HCT116 (cell line): ENCODE results near the gene RBP5. TPM values are rescaled to one million over a fixed set of nuclear protein-coding genes. Genes with fewer than 3 reads are reported as not detected.

ENCODE experiments used
- ATAC-seq: fragments of 200-7000 bp; cut with Tn5 transposase; 2 replicates; pipeline ENCODE4 v1.9.1; 2020; ENCODE audit warnings: mild to moderate bottlenecking, moderate library complexity
- BruUV-seq: library from RNA; stranded (reverse); fragments of 400-500 nt; replicated peaks from 2 replicates; lab custom pipeline; 2021; lab: Mats Ljungman, UMichigan
- CTCF ChIA-PET: fragments of 300-600 bp; sonication (Branson Sonifier 250); formaldehyde crosslinking; loops from one replicate; lab custom pipeline; 2021; ENCODE audit warnings: antibody characterized with exemption; lab: Charles Lee
- POLR2A ChIA-PET: fragments of 300-600, 350-600 bp; sonication (Branson Sonifier 250); formaldehyde crosslinking; loops from one replicate; lab custom pipeline; 2021; ENCODE audit warnings: antibody characterized with exemption; lab: Charles Lee
- RAD21 ChIA-PET, 2 experiments: fragments of 300-600 bp; sonication (Branson Sonifier 250); formaldehyde crosslinking; loops; one replicate each; lab custom pipeline; 2023; ENCODE audit warnings: low total read pairs in 2 of 2; ENCODE audit not compliant: uncharacterized antibody in 2 of 2, unreplicated experiment in 2 of 2, low non-redundant PET in 1 of 2; lab: Charles Lee
- DNase-seq: peaks from one replicate; pipeline ENCODE4 v3.0.0-alpha.2; 2010; ENCODE audit warnings: low read depth, low spot score
- H2AFZ ChIP-seq: fragments of 200-600 bp; shearing (Covaris generic), sonication (generic); 2 replicates; pipeline ENCODE4 v1.6.1; 2017; ENCODE audit warnings: low read depth, mixed run types, mixed read lengths, antibody characterized with exemption, low read length; ENCODE audit not compliant: poor library complexity, severe bottlenecking
- H3K27ac ChIP-seq: 2 replicates; pipeline ENCODE4 v1.5.1; 2012; ENCODE audit warnings: low read depth, low read length
- H3K27me3 ChIP-seq: fragments of 200-600 bp; sonication (generic); 2 replicates; pipeline ENCODE4 v1.6.1; 2016; ENCODE audit warnings: mixed run types, low read length, mixed read lengths; ENCODE audit not compliant: insufficient read depth
- H3K36me3 ChIP-seq, 2 experiments: fragments of 200-500 bp in 1 of 2; fragments of 200-600 bp in 1 of 2; sonication (Bioruptor generic) in 1 of 2; sonication (generic) in 1 of 2; 2 replicates each; pipeline versions ENCODE4 v1.5.1 to v1.6.1; 2014 to 2016; ENCODE audit warnings: low read length in 2 of 2, inconsistent platforms in 1 of 2, mixed read lengths in 1 of 2, mixed run types in 1 of 2; ENCODE audit not compliant: insufficient read depth in 2 of 2, control insufficient read depth in 1 of 2
- H3K4me1 ChIP-seq, 2 experiments: fragments of 200-600 bp in 1 of 2; sonication (generic) in 1 of 2; 2 replicates each; pipeline versions ENCODE4 v1.5.1 to v1.6.1; 2012 to 2017; ENCODE audit warnings: low read length in 2 of 2, inconsistent platforms in 1 of 2, mild to moderate bottlenecking in 1 of 2, mixed read lengths in 1 of 2, mixed run types in 1 of 2, moderate library complexity in 1 of 2; ENCODE audit not compliant: insufficient read depth in 2 of 2, control insufficient read depth in 1 of 2
- H3K4me2 ChIP-seq: fragments of 200-600 bp; sonication (generic); 2 replicates; pipeline ENCODE4 v1.6.1; 2017; ENCODE audit warnings: mixed run types, low read length, mixed read lengths
- H3K4me3 ChIP-seq, 2 experiments: fragments of 200-600 bp in 1 of 2; sonication (generic) in 1 of 2; replicated peaks in 1 of 2; 2 replicates each; pipeline ENCODE4 v1.5.1; 2011 to 2016; ENCODE audit warnings: low read length in 2 of 2, control low read depth in 1 of 2, low read depth in 1 of 2, mild to moderate bottlenecking in 1 of 2, mixed read lengths in 1 of 2, mixed run types in 1 of 2
- H3K79me2 ChIP-seq: fragments of 200-600 bp; sonication (generic); 2 replicates; pipeline ENCODE4 v1.6.1; 2017; ENCODE audit warnings: mild to moderate bottlenecking, mixed run types, low read length, moderate library complexity, mixed read lengths; ENCODE audit not compliant: insufficient read depth
- H3K9ac ChIP-seq: fragments of 200-600 bp; sonication (generic); 2 replicates; pipeline ENCODE4 v1.6.1; 2016; ENCODE audit warnings: low read length, mixed read lengths
- H3K9me2 ChIP-seq: fragments of 200-600 bp; sonication (generic), shearing (Covaris generic); 2 replicates; pipeline ENCODE4 v1.6.1; 2017; ENCODE audit warnings: mixed run types, mild to moderate bottlenecking, moderate library complexity; ENCODE audit not compliant: insufficient read depth
- H3K9me3 ChIP-seq, 2 experiments: fragments of 200-500 bp in 1 of 2; fragments of 200-600 bp in 1 of 2; sonication (Bioruptor generic) in 1 of 2; sonication (generic) in 1 of 2; 2 replicates each; pipeline ENCODE4 v1.6.1; 2014 to 2017; ENCODE audit warnings: low read length in 2 of 2, mixed read lengths in 2 of 2, inconsistent platforms in 1 of 2, low read depth in 1 of 2, mild to moderate bottlenecking in 1 of 2, mixed run types in 1 of 2, moderate library complexity in 1 of 2; ENCODE audit not compliant: control insufficient read depth in 1 of 2, insufficient read depth in 1 of 2
- H4K20me1 ChIP-seq: fragments of 200-600 bp; sonication (generic), shearing (Covaris generic); 2 replicates; pipeline ENCODE4 v1.6.1; 2017; ENCODE audit warnings: mixed run types, mild to moderate bottlenecking, moderate library complexity; ENCODE audit not compliant: insufficient read depth
- CEBPB ChIP-seq: IDR thresholded peaks from 2 replicates; pipeline ENCODE4 v1.6.1; 2012; ENCODE audit warnings: low read depth
- ELF1 ChIP-seq: IDR thresholded peaks from 2 replicates; pipeline ENCODE4 v1.6.1; 2012; ENCODE audit warnings: low read depth, borderline replicate concordance
- EZH2phosphoT487 ChIP-seq: fragments of 200-600 bp; IDR thresholded peaks from 2 replicates; pipeline ENCODE4 v1.6.1; 2018; ENCODE audit warnings: antibody characterized with exemption, borderline replicate concordance
- JUND ChIP-seq: IDR thresholded peaks from 2 replicates; pipeline ENCODE4 v1.6.1; 2012
- POLR2A ChIP-seq: IDR thresholded peaks from 2 replicates; pipeline ENCODE4 v1.7.0; 2011; ENCODE audit warnings: borderline replicate concordance; ENCODE audit not compliant: insufficient read depth, insufficient read length; ENCODE audit errors: extremely low read depth
- RAD21 ChIP-seq: IDR thresholded peaks from 2 replicates; pipeline ENCODE4 v1.6.1; 2012; ENCODE audit warnings: low read depth, mild to moderate bottlenecking
- REST ChIP-seq: IDR thresholded peaks from 2 replicates; pipeline ENCODE4 v1.6.1; 2012; ENCODE audit warnings: low read depth
- ZNF274 ChIP-seq: fragments of 200-500 bp; sonication (Bioruptor generic); IDR thresholded peaks from 2 replicates; pipeline ENCODE4 v1.6.1; 2014; ENCODE audit warnings: mild to moderate bottlenecking, low read depth, low read length, inconsistent platforms
- intact Hi-C: fragments of 100-400 bp; cut with micrococcal nuclease; formaldehyde crosslinking; loops from 2 replicates; pipeline ENCODE4 v1.10.0; 2022
- total RNA-seq: library from RNA; stranded (reverse); gene quantifications from one replicate; pipeline ENCODE4 v1.2.1, GENCODE V29; 2021; ENCODE audit not compliant: unreplicated experiment

RBP5 gene
- total RNA-seq, 1 experiment from 2014 or later, result 0.22 TPM

DNA sequence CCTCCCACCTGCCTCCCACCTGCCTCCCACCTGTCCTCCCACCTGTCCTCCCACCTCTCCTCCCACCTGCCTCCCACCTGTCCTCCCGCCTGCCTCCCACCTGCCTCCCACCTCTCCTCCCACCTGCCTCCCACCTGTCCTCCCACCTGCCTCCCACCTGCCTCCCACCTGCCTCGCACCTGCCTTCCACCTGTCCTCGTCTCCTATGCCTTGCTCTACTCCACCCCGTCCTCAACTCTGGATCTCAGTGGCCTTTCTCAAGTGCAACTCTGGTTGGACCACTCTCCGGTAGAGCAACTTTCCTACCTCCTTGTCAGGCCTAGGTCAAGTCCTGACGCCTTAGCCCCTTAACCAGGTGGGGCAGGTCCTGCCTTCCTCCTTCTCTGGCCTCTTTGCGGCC, 31.5 kb upstream of the RBP5 start:
- ChIA-PET POLR2A (no interaction called here), RAD21 (no interaction called here), CTCF (no interaction called here)
- Histone ChIP-seq H2AFZ (no peak overlapping the region), H3K27ac (no peak overlapping the region), H3K9me3 (no peaks in the 10 kb centered on the region), H3K9me2 (no peaks in the 10 kb centered on the region), H4K20me1 (no peaks in the 10 kb centered on the region), H3K4me3 (no peak overlapping the region), H3K27me3 (no peaks in the 10 kb centered on the region), H3K4me2 (no peak overlapping the region), H3K79me2 (no peaks in the 10 kb centered on the region), H3K9ac (no peak overlapping the region), H3K4me1 (peaks cover 8 to 15% of the 10 kb centered on the region in 2 experiments), H3K36me3 (no peaks in the 10 kb centered on the region)
- DNase-seq (no peak), ATAC-seq (no peak)
- TF ChIP-seq JUND, result no peak
- TF ChIP-seq ELF1, result no peak
- no peak for TF ChIP-seq POLR2A
- TF ChIP-seq ZNF274, result no peak
- no peak for TF ChIP-seq EZH2phosphoT487
- no peak for TF ChIP-seq RAD21
- no peak for TF ChIP-seq CEBPB
- intact Hi-C loops, result no loop called here
- no TSS peak for BruUV-seq

DNA sequence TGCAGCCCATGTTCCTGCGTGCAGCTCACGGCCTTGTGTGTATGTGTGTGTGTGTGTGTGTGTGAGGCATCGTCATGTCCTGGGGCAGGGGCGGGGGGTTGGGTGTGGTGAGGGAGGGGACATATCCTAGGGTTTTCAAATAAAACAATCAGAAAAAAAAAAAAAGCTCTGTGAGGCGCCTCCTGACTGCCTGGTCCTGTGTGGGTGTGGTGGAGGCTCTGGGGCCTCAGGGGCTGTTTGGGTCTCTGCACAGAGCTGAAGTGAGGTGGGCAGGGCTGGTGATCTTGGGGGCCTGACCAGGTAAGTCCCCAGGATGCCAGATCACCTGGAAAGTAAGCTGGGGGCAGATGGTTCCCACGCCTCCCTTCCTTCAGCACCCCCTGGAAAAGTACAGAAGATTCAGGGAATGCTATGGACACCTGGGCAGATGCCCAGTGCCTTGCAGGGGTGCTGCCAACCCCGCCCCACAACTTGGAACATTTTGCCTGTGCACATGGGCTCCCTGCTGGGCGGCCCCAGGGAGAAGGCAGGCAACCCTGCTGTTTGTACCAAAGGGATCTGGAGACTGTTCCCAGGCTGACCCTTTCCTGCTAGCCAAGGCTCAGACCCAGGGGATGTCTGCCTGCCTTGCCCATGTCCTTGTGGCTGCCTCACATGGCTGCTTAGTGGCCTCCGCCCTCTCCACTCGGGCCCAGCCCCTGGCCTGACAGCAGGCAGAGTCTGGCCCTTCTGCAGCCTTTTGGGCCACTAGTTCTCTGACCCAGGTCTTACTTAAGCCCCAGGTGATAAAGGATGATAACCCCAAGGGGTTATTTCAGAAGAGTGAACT, 30.3 kb upstream of the RBP5 start:
- no peak for ATAC-seq
- no peak for DNase-seq
- Histone ChIP-seq H3K4me1 (peaks cover 8 to 15% of the 10 kb centered on the region in 2 experiments), H3K36me3 (no peaks in the 10 kb centered on the region), H3K4me2 (no peak overlapping the region), H4K20me1 (no peaks in the 10 kb centered on the region), H3K27ac (no peak overlapping the region; the same call in 1 of the 2 replicates), H3K27me3 (no peaks in the 10 kb centered on the region), H3K9me2 (no peaks in the 10 kb centered on the region), H3K79me2 (no peaks in the 10 kb centered on the region), H2AFZ (no peak overlapping the region), H3K9ac (no peak overlapping the region), H3K9me3 (no peaks in the 10 kb centered on the region), H3K4me3 (no peak overlapping the region)
- CTCF ChIA-PET, result interaction anchor here (1.0 kb wide), 1 partner anchor 14 kb away, joined by 4 read pairs; no protein-coding TSS in a partner anchor
- RAD21 ChIA-PET, result interaction anchor here in 1 of 2 experiments (0.7 kb wide), 1 partner anchor 292 kb away, joined by 4 read pairs; the partner anchor contains the start of gene TPI1
- TF ChIP-seq EZH2phosphoT487 (no peak), CEBPB (no peak), REST (no peak)
- POLR2A ChIA-PET, result no interaction called here
- BruUV-seq, result no TSS peak
- intact Hi-C loops, result no loop called here
